ENCODE data around the gene ASIC1.
A peak's percentile ranks its signal among the peaks of the same experiment; 100 is the strongest.

Gene ASIC1

DNA sequence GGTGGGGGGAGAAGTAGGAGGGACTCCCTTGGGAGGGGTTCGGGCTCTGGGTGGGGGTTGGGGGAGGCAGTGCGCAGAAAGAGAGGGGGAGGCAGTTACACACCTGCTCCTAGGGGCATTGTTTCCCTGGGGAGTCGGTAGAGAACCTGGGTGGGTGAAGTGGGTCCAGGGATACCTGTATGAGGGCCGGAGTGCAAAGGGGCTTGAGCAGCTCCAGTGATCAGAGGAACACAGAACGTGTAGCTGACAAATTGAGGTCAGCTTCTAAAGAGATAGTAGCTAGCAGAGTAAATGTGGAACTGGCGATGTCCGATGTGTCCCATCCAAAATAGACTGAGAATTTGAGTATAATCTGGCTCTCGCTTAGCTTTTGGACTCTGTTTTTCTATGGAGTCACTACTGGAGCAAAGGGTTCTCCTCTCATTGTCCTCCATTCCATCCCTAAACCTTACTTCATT is 28.2 kb downstream of the ASIC1 start:
- peak overlapping the region; percentile 98 for H3K4me3 Mint-ChIP-seq
- H3K36me3 Mint-ChIP-seq (ENCODE audit: low read depth), result peaks cover 38% of the 10 kb centered on the region
- no peak for DNase-seq
- no peaks in the 10 kb centered on the region for H3K9me3 Mint-ChIP-seq
- no peak for TF ChIP-seq CTCF (IDR thresholded peaks at IDR 0.05)
- H3K27me3 Mint-ChIP-seq (ENCODE audit: low read depth, poor library complexity), result peaks cover 15% of the 10 kb centered on the region
- H3K27ac Mint-ChIP-seq, result peak overlapping the region; percentile 94
- H3K4me1 Mint-ChIP-seq, result peaks cover 50% of the 10 kb centered on the region

DNA sequence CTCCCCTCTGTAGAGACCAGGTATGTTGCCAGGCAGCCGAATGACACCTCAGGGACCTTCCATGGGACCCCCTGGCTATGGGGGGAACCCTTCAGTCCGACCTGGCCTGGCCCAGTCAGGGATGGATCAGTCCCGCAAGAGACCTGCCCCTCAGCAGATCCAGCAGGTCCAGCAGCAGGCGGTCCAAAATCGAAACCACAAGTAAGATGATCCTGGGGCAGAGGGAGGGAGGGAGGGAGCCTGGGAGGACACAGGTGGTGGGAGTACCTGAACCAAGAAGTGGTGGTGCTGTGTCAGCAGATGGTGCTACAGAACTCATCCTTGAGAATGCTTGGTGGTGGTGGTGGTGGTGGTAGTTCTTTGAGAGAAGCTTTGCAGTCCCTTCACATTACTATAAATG is 28.8 kb downstream of the ASIC1 start:
- no peaks in the 10 kb centered on the region for H3K9me3 Mint-ChIP-seq
- TF ChIP-seq CTCF (IDR thresholded peaks at IDR 0.05), result no peak
- peak overlapping the region; percentile 94 for H3K27ac Mint-ChIP-seq
- H3K27me3 Mint-ChIP-seq (ENCODE audit: low read depth, poor library complexity), result peaks cover 15% of the 10 kb centered on the region
- H3K4me1 Mint-ChIP-seq, result peaks cover 48% of the 10 kb centered on the region
- H3K36me3 Mint-ChIP-seq (ENCODE audit: low read depth), result peaks cover 43% of the 10 kb centered on the region
- no peak for DNase-seq
- H3K4me3 Mint-ChIP-seq, result peak overlapping the region; percentile 98

DNA sequence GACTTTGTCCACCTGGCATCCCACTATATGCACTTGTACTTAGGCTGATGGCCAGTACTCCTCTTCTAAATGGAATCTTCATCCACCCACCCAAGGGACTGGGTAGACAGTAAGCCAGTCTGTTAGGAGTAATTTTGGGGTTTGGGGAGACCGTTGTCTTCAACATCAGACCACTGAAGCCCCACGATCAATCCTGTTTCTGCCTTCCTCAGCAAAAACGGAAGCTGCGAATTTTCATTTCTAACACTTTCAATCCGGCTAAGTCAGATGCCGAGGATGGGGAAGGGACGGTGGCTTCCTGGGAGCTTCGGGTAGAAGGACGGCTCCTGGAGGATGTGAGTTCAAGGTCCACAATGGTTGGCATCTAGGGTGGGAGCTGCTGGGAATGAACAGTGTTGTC is 29.8 kb downstream of the ASIC1 start:
- no peak for TF ChIP-seq CTCF (IDR thresholded peaks at IDR 0.05)
- DNase-seq, result no peak
- no peaks in the 10 kb centered on the region for H3K9me3 Mint-ChIP-seq
- peak overlapping the region; percentile 22 for H3K27ac Mint-ChIP-seq
- peaks cover 8% of the 10 kb centered on the region for H3K27me3 Mint-ChIP-seq (ENCODE audit: low read depth, poor library complexity)
- H3K36me3 Mint-ChIP-seq (ENCODE audit: low read depth), result peaks cover 53% of the 10 kb centered on the region
- peaks cover 40% of the 10 kb centered on the region for H3K4me1 Mint-ChIP-seq
- H3K4me3 Mint-ChIP-seq, result peak overlapping the region; percentile 98

DNA sequence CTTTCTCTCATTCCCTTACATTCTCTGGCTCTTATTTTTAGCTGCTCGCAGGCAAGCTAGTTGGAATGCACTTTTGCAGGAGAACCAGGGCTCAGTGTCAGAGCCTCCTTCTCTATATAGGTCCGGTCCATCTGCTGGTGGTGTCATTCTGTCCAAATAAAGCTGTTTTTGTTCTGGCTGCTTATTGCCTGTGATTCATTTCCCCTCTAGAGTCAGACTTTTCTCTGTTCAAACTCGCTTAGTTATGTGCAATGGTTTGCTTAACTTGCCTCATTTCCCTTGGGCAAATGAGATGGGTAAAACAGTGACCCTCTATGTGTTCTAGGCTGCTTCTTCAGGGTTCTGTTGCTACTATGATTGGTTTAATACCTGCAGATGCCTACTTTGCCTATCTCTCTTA is 30.6 kb downstream of the ASIC1 start:
- Mint-ChIP-seq H3K4me3 (peak overlapping the region; percentile 18), H3K27ac (peak overlapping the region; percentile 44)

GRCh38 chr12:50088577-50089335 is 31.4 kb downstream of the ASIC1 start:
- peak; percentile 56 for DNase-seq
- Mint-ChIP-seq H3K4me3 (no peak overlapping the region), H3K27me3 (ENCODE audit: low read depth, poor library complexity) (no peaks in the 10 kb centered on the region), H3K4me1 (peaks cover 26% of the 10 kb centered on the region), H3K36me3 (ENCODE audit: low read depth) (peaks cover 61% of the 10 kb centered on the region), H3K9me3 (no peaks in the 10 kb centered on the region), H3K27ac (no peak overlapping the region)
- peak; percentile 80 for TF ChIP-seq CTCF (IDR thresholded peaks at IDR 0.05)

More for the DNA sequence above, 30.6 kb downstream of the ASIC1 start:
- TF ChIP-seq CTCF (IDR thresholded peaks at IDR 0.05), result no peak
- peaks cover 58% of the 10 kb centered on the region for H3K36me3 Mint-ChIP-seq (ENCODE audit: low read depth)
- H3K27me3 Mint-ChIP-seq (ENCODE audit: low read depth, poor library complexity), result no peaks in the 10 kb centered on the region
- H3K9me3 Mint-ChIP-seq, result no peaks in the 10 kb centered on the region
- no peak for DNase-seq
- peaks cover 31% of the 10 kb centered on the region for H3K4me1 Mint-ChIP-seq

GRCh38 chr12:50089730-50090129 is 32.3 kb downstream of the ASIC1 start:
- no peak overlapping the region for H3K4me3 Mint-ChIP-seq
- no peaks in the 10 kb centered on the region for H3K27me3 Mint-ChIP-seq (ENCODE audit: low read depth, poor library complexity)
- H3K27ac Mint-ChIP-seq, result peak overlapping the region; percentile 75
- no peak for TF ChIP-seq CTCF (IDR thresholded peaks at IDR 0.05)
- DNase-seq, result no peak
- no peaks in the 10 kb centered on the region for H3K9me3 Mint-ChIP-seq
- peaks cover 22% of the 10 kb centered on the region for H3K4me1 Mint-ChIP-seq
- peaks cover 69% of the 10 kb centered on the region for H3K36me3 Mint-ChIP-seq (ENCODE audit: low read depth)

All from nephron progenitor cell (in vitro differentiated cells).